DMS114 treated with DMSO at 0.1 percent for 48 hours (cell line): Measurements from ENCODE around the gene AKAP6.

Experiments
- DNase-seq: peaks from one replicate; lab custom pipeline; 2025; ENCODE audit not compliant: unreplicated experiment; lab: John Stamatoyannopoulos, UW

AKAP6 gene

DNA sequence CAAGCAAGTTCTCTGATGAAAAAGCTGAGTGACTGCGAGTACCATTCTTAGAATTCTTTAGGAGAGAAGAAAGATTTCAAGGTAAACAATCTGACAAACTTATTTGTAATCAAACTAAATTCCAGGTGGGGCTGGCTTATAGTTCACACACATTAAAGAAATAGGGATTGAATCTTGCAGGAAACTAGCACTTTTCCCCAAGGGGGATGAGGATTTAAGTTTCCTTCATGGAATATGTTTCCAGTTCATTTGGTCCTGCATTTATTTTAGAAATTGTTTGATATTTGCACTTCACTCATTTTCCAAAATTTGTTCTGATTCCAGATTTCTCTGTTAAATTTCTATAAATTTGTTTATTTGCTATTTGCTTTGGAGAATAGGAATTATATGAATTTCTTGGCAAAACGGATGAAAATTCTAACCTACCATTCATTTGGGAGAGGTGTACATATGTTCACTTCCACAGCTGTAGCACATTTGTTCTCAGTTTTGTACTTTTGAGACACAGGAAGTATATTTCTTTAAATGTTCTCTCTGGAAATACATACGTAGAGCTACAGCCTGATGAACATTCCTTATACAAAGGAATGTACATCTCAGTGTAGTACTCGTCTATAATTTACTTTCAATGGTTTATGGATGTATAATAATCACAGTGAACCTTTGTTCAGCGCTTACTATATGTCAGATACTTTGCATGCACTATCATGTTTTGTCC, 145.5 kb downstream of the AKAP6 start:
- no peak for DNase-seq

DNA sequence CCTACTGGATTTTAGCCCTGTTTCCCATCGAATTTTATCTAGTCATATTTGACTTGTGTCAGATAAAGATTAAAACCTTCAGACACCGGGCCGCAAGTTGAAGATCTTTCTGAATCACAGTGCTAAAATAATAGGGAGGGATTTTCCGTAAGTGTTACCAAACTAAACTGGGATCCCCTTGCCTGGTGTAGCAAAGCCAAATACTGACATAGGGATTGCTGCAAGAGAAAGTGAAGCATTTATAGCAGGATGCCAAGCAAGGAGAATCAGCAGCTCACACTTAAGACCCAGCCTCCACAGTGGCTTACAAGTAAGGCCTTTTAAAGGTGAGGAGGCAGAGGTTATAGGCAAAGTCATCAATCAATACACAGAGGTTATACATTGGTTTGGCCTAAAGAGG, 147.4 kb downstream of the AKAP6 start:
- no peak for DNase-seq

DNA sequence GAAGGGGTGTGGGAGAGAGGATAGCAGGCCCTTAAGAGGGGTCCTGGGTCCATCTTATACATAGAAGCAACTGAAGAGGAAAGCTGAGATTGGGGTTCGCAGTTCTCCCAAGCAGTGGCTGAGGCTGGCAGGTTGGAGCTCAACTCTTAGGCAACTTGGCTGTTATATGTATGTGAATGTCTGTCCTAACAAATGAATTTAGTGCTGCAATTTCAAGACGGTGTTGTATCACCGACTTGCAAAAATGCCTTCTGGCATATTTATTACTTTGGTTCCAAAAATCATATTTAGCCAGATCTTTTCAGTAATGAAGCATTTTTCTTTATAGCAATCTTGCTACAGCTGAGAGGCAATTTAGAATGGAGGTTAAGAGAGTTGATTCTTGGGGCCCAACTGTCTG, 148.3 kb downstream of the AKAP6 start:
- DNase-seq = no peak

DNA sequence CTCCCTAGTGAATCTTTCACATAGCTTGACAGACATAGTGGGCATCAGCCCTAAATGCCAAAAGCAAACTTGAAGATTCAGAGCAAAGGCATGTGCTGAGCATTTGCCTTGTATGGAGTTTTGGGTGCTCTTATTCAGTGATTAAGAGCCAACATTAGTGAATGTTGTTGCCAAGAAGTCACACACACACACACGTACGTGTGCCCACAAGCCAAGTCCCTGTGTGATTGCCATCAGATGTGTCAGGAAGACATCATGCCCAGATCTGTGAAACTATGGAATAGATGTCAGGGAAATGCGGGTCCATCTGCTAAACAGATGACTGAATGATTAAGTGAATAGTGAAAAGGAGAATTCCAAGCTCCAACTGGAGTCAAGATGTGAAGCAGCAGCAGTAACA, 149.0 kb downstream of the AKAP6 start:
- no peak for DNase-seq

DNA sequence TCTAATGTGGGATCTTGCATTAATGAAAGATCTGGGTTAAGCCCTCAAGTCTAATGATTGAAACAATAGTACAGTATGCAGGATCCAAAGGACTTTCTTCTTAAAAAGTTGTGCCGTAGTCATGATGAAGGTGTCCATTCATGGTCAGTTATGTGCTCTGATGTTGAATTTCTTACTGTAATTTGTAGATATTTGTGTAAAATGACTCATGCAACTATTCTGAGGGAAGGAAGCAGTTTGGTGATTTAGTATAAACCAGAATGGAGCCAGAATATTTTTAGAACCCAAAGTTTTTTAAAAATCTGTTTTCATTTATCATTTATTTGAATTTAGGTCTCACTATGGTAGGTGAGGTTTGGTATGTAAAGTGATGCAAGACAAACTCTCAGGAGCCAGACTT, 151.2 kb downstream of the AKAP6 start:
- no peak for DNase-seq

DNA sequence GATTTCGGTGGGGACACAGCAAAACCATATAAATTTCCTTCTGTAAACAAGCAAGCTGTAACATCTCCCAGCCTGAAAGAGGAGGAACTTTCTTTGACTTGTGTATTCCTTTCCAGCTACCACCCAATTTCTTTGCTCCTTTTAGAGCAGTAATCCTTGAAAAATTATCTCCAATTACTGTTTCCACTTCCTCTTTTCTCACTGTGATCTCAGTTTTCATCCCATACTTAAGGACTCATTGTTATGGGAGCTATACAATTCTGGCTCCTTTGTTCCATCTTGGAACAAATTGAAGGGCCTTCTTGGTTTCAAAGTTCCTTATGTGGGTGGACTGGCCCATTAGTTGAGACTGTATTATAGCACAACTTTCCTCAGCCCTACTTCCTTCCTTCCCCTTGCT, 152.6 kb downstream of the AKAP6 start:
- no peak for DNase-seq

DNA sequence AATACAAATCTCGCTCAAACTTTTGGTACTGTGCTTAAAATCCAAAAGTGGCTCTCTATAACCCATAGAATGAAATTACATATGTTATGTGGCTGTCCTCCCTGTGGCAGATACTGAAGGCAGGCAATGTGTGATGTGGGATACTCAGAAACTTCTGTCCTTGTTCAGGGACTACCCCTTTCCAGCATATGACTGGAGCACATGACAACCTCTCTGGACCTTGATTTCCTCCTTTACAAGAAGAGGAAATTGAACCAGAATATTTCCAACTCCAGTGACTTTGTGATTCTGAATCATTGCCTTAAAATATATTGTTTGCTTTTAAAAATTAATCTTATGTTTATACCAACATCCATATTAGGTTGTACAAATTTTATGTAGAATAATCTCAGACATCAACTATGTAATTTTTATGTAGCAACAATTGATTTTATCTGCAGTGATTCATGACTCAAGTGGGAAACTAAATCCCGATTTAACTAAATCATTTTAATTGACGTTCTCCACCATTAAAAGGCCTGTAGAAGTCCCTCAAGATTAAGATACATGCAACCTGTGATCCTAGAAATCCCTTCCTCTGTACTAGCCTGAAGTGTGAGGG, 162.4 kb downstream of the AKAP6 start:
- DNase-seq = no peak

DNA sequence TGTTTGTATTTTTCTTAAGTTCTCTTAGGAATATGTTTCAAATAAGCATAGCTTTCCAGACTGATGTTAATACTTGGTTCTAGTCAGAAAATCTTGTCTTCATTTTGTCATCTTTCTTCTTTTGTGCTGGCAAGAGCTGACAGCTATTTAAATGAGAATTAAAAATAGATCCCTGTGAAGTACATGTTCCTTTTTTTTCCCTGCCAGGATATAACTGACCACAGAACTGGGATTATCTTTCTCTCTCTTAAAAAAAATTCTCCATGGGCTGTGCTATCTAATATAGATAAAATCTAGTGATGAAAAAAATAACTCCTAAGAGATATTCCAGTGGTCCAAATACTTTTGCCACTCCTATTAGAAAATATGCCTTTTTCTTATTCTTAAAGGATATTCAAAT, 163.4 kb downstream of the AKAP6 start:
- DNase-seq = no peak

DNA sequence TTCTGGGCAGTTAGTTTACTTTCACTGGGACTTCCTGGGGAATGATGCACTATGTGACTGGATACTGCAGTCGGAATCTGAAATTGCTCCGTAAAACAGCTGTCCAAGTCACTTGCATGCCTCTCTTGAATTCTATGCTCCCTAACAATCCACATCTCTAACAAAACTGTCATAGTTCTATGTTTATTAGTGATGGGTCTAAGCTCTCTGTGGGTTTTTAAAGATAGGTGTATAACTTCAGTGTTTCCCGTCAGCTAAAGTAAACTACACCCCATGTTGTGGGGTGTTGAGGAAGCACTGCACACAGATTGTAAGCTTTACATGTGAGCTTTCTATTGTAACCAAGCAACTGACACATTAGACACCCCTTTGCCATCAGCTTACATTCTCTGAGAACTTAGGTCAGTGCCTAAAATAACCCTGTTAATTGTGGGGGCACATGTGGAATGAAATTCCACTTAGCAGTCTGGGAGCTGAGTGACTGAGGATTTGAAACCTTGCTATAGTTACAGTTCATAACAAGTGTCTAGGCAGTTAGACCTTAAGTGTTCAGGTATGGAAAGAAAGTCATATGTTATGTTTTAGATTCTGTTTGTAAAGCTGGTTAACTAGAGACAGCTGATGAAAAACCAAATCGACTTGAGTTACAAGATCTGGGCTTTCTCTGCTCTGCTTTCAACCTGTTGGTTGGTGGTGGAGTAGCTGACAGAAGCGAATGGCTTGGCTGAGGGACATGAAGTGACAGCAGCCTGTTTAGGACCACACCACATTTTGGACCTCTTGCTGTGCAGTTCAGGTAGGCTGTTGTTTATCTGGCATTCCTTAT, 165.7 kb downstream of the AKAP6 start:
- no peak for DNase-seq

DNA sequence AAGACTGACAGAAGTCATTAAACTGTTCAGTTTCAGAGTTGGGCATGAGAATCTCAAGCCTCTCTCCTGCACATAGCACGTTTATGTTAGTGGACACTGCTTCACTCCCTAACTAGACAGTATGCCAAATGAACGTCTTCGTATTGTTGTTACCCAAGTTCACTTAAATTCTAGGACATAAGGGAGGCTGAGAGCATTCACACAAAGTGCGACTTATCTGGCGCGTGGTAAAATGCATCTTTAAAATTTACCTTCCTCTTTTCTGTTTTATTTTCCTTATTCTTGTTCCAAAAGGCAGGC, 166.3 kb downstream of the AKAP6 start:
- no peak for DNase-seq

DNA sequence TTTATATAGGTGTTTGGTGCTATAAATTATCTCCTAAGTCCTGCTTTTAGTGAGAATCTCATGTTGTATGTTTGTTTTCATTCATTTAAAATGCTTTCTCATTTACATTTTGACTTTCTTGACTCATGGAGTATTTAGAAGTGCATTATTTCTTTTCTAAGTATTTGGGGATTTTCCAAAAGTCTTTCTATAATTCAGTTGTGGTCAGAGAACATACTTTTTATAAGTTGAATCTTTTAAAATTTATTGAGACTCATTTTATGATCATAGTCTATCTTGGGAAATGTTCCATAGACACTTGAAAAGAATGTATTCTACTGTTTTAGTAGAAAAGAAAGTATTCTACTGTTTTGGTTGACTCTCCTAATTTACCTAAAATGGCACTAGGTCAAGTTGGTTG, 168.2 kb downstream of the AKAP6 start:
- no peak for DNase-seq

DNA sequence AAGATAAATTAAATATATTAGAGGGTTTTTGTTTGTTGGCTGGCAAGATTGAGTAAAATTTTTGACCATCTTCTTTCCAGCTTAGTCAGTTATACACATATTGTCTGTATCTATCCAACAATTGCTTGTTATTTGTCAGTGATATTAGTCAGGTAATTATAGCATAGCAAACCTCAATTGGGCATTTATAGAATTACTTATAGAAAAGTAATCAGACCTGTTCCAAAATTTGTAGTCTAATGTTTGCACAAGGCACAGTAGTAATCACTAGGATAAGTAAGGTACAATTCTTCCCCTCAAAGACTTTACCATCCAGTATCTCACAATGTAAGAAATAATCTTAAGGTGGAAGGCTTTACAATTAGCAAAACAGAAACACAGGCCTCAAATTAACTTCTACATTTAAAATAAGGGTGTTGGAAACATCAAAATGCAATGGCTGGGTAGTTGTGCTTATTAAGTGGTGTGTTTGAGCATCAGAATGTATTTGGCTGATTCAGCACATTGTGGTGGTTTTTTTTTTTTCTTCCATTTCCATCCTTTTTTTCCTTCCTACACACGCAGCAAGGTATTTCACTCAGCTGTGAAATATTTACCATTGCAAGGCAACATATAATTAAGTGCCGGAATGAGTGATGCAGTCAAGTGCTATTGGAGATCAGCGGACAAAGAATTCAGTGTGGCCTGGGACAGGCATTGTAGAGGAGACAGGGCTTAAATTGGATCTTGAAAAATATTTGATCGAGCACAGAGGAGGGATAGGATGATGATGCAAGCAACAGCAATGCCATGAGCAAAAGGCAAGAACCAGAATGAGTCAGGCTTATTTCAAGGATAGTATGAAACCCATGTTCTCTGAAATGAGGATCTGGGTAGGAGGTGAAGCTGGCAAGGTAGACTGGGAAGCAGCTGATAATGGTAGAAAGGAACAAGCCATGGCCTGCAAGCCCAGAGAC, 178.2 kb downstream of the AKAP6 start:
- no peak for DNase-seq

DNA sequence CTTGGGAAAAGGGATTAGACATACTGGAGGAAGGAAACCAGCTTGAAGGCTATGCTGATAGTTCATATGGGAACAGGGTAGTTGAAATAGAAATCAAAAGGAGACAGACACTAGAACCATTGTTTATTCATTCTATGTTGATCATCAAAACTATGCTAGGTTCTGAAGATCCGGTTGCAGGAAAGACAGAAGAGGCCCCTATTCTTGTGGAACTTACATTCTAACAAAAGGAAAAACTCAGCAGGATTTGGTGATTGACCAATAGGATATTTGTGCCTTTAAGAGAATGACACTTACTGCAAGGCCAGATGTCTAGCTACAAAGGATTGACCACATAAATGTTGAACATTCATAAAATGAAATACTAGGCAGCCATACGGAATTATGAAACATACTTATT, 179.2 kb downstream of the AKAP6 start:
- DNase-seq = no peak

DNA sequence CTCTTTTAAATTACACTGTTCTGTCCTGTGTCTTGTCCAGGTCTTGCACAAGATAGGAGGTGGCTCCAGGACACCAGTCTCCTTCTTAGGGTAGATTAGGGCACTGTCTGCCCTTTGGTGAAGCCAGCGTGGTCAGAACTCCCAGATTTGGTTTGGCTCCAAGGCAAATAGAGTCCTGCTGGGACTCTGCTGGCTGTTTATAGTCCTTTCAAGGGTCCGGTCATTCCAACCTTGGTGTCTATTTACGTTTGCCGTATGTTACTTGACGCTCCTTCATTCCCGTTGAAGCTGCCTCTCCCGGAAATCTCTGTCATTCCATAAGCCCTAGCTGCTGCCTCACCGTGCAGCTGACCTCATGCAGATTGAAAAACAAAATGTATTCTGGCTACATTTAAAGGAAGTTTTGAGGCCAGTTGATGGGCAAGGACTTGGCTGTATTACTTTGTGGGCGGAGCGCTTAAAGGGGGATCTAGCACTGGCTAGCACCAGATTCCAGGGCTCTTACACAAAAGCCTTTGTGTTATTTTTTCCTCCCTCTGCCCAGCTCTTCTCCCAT, 180.6 kb downstream of the AKAP6 start:
- no peak for DNase-seq

DNA sequence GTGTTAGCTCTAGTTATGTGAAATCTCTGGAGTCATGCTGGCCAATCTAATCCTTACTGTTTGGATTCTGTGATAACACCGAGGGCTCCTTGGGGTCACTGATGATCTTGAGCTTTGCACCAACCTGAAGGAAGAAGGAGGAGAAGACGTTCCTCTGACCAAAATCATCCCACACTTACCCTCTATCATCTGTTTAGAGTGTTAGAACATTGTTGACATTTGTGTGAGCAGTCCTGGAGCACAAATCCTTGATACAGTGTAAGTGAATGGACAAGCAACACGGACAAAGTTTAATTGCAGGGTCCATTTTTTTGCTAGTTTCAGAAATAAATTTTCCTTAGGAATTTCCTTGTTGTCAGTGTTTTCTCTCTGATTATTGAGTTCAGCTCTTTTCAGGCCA, 181.7 kb downstream of the AKAP6 start:
- DNase-seq = no peak

DNA sequence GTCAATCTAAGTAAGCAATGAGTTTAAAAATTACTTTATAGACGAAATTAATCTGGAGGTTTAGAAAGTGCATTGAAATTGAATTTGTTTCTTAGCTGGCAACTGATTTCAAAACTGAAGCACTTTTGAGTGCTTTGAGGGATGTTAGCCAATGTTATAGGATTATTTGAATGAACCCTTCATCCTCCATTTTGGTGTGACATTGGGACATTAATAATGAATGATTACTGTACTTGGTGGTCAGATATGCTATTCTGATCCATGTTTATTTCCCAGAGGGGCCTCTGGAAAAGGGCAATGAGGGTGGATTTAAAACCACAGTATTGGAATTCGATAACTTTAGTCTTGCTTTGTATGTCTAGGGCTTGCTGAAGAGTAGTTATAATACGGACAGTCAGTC, 183.2 kb downstream of the AKAP6 start:
- no peak for DNase-seq

DNA sequence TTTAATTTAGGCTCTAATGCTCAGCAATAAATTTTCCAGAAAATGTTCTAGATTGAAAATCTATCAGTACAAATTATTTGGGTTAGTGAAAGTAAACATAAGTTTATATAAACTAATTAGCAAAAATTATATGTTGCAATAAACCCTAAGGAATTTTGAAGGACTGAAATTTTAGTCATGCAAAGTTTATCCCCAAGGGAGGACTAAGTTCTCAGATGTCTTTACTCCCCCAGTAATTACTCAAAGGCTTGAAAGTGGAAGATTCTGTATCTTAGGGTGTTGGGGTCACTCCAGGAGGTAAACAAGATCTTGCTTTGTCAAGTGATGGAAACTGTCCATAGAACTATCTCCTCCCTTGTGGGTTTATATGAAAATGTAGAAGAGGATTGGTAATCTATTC, 183.7 kb downstream of the AKAP6 start:
- no peak for DNase-seq

DNA sequence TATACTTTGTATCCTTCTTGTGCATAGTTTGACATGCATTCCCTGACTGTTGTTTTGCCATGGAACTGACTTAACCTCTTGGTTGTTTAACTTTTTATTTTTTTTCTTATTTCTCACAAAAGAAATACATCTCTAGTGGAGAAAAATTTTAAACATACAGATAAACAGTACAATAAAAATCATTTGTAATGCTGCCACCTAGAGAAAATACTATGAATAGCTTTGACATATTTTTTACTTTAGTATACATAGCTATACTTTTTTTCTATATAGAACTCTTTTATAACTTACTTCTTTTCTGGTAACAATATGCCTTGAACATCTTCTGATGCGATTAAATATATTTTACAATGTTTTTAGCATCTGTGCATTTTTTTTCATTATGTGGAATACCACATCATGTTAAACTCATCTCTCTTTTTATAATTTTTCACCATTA, 184.5 kb downstream of the AKAP6 start:
- DNase-seq = peak; percentile 17

DNA sequence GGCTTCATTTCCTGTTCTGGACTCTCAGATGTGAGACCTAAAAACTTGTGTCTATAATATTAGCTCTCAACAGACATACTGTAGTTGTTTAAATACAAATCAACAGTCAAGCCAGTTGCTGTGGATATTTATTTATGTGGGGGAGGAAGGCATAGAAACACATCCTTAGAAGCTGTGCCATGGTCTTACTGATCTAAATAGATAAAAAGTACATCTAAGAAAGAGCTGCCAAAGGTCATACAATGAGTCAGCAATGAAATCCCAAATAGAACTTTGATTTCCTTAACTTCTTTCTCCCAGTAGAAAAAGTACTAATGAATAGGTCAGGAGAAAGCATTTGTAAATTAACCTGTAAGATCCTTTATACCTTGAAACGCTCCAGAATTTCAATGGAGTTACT, 185.1 kb downstream of the AKAP6 start:
- no peak for DNase-seq

DNA sequence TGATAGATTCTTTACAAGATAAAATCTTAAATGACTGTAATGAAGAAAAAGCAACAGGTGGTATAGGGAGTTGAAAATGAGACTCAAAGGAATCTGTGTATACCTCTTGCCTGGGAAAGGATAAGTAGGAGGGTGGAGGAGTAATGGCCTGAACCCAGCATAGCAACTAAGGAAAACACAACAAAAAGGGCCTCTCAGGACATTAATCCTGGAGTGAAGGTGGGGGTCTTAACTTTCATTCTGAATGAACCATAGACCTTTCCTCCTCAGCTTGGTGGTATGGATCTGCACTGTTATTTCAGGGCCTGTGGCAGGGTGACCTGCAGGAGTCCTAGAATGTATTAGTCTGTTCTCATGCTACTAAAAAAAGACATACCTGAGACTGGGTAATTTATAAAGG, 185.6 kb downstream of the AKAP6 start:
- no peak for DNase-seq
